RWPE2 (cell line): ENCODE data around the gene ITGA5.

Experiments used
- ATAC-seq: fragments of 200-7000 bp; cut with Tn5 transposase; 3 replicates; pipeline ENCODE4 v1.9.1; 2021; ENCODE audit warnings: low read depth
- DNase-seq: peaks from one replicate; pipeline ENCODE4 v3.0.0-alpha.2; 2020; ENCODE audit warnings: low spot score
- H3K27ac ChIP-seq: fragments of 450-650 bp; 2 replicates; pipeline ENCODE4 v1.5.1; 2017; ENCODE audit warnings: mild to moderate bottlenecking; ENCODE audit not compliant: poor library complexity, severe bottlenecking
- H3K27me3 ChIP-seq: fragments of 250-450 bp; sonication (Bioruptor Pico); 2 replicates; pipeline ENCODE4 v1.5.1; 2021; ENCODE audit warnings: mild to moderate bottlenecking, moderate library complexity; ENCODE audit not compliant: insufficient read depth, poor library complexity, severe bottlenecking
- H3K36me3 ChIP-seq: fragments of 250-450 bp; sonication (Bioruptor Pico); 2 replicates; pipeline ENCODE4 v1.5.1; 2020; ENCODE audit warnings: low read depth, mild to moderate bottlenecking, moderate library complexity
- H3K4me1 ChIP-seq: fragments of 250-450 bp; sonication (Bioruptor Pico); 2 replicates; pipeline ENCODE4 v1.5.1; 2021; ENCODE audit warnings: mild to moderate bottlenecking, moderate library complexity; ENCODE audit not compliant: insufficient read depth, poor library complexity, severe bottlenecking
- H3K4me3 ChIP-seq: fragments of 250-450 bp; sonication (Bioruptor Pico); 2 replicates; pipeline ENCODE4 v1.5.1; 2021; ENCODE audit warnings: mild to moderate bottlenecking, moderate library complexity; ENCODE audit not compliant: severe bottlenecking
- H3K9me3 ChIP-seq: fragments of 250-450 bp; sonication (Bioruptor Pico); 2 replicates; pipeline ENCODE4 v1.5.1; 2021; ENCODE audit warnings: mild to moderate bottlenecking, moderate library complexity; ENCODE audit not compliant: severe bottlenecking
- TF ChIP-seq, protein P1 (sequence below): fragments of 450-650 bp; IDR thresholded peaks from one replicate; pipeline ENCODE4 v1.5.1; 2017; ENCODE audit warnings: mild to moderate bottlenecking, moderate library complexity; ENCODE audit not compliant: poor library complexity, severe bottlenecking

ITGA5 gene

DNA sequence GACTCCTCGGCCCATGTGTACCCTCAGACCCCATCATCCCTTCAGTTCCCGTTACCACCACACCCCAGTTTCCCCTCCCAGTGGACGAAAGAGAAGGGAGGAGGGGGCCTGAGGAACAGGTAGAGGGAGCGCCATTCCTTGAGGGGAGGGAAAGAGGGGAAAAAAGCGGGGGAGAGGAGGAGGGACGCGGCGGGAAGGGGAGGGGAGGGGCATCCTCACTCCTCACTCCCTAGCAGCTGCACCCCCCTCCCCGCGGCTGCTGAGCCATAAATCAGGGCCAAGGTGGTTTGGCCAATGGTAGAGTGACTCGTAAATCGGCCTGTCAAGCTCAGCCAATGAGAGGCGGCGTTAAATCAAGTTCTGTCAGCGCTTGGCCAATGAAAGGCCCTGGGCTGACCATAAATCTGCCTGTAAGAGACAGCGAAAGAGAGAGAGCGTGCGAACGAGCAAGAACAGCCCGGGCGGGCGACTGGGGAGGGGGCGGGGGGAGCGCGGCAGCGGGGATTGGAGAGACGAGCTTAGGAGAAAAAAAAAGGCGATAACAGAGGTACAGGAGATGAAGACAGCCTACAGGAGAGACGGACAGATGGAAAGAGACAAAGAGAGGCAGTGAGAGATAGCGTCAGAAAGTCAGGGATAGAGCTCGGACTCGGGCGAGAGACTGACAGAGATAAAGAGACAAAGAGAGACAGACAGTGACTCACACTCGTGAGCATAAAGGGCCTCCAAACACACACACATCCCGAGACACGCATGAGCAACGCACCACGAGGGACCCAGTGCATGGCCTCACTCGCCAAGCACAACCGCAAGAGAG, 59.9 kb downstream of the ITGA5 start:
- Histone ChIP-seq H3K4me3 (peak overlapping the region; percentile 39), H3K9me3 (no peaks in the 10 kb centered on the region), H3K27me3 (no peaks in the 10 kb centered on the region), H3K36me3 (no peaks in the 10 kb centered on the region), H3K27ac (peak overlapping the region; percentile 69), H3K4me1 (peaks cover 9% of the 10 kb centered on the region)
- TF ChIP-seq, protein P1, sequence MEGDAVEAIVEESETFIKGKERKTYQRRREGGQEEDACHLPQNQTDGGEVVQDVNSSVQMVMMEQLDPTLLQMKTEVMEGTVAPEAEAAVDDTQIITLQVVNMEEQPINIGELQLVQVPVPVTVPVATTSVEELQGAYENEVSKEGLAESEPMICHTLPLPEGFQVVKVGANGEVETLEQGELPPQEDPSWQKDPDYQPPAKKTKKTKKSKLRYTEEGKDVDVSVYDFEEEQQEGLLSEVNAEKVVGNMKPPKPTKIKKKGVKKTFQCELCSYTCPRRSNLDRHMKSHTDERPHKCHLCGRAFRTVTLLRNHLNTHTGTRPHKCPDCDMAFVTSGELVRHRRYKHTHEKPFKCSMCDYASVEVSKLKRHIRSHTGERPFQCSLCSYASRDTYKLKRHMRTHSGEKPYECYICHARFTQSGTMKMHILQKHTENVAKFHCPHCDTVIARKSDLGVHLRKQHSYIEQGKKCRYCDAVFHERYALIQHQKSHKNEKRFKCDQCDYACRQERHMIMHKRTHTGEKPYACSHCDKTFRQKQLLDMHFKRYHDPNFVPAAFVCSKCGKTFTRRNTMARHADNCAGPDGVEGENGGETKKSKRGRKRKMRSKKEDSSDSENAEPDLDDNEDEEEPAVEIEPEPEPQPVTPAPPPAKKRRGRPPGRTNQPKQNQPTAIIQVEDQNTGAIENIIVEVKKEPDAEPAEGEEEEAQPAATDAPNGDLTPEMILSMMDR: no peak
- peak; percentile 96 for DNase-seq
- peak; percentile 95 for ATAC-seq

DNA sequence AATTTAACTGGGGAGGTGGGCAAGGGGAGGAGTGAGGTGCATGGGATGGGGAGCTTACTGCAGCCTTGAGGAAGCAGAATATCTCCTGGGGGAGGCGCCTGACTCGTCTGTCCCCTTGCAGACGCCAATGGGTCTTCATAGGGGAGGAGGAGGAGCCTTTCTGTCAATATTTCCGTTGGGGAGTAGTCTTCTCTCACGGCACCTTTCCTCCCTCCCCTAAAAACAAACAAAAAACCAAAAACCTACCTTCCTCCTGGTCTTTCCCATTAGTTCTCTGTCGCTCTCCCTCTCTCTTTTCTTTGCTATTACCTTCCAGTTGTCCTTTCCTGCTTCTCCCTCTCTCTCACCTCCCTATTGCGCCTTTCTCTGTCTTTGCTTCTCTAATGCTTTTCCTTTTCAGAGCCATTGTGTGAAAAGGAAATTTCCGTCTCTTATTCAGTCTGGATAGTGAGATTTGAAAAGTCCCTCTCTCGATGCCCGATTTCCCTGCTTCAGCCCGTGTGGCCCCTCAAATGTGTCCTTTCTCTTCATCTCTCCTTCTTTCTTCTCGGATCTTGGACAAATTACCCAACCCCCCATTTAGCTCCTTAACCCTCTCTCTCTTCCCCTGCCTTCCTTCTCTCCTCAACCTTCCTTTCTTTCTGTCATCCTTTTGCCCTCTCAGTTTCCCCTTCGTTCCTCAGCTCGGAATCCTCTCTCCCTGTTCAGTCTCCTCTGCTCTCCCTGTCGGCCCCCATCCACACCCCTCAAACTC, 60.7 kb downstream of the ITGA5 start:
- TF ChIP-seq, protein P1: no peak

DNA sequence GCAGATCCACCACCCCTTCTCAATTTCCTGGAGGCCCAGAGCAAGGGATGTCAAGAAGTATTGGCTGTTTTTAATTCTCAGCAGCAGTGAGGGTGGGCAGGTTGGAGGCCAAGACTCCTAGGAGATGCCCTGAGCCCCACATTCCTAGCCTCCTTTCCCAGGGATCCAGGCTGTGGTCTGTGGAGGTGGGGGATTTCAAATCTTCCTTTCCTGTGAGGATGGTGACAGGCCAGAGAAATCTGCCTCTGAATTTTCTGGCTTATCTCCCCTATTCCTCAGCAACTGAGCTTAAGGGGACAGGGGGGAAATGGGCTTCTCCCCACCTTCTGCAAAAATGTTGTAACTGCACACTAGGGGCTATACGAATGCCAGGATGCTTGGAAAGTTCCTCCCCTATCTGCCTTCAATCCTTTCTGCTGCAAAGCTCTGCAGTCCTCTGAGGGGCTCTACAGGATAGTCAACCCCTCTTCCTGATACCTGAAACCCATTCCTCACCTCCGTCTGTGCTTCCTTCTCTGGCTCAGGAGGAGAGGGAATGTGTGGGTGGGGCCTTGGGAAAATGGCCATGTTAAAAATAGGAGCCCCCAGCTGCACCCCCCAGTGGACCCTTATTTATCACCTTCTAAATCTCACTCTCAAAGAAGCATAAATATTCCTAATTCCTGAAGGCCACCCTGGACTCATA, 61.4 kb downstream of the ITGA5 start:
- TF ChIP-seq, protein P1: no peak
- H3K27me3 ChIP-seq: no peaks in the 10 kb centered on the region
- H3K9me3 ChIP-seq: no peaks in the 10 kb centered on the region
- H3K4me3 ChIP-seq: no peak overlapping the region
- peak overlapping the region; percentile 69 for H3K27ac ChIP-seq
- DNase-seq: no peak
- peaks cover 9% of the 10 kb centered on the region for H3K4me1 ChIP-seq
- ATAC-seq: no peak
- no peaks in the 10 kb centered on the region for H3K36me3 ChIP-seq

More for the DNA sequence above, 60.7 kb downstream of the ITGA5 start:
- H3K36me3 ChIP-seq: no peaks in the 10 kb centered on the region
- peaks cover 9% of the 10 kb centered on the region for H3K4me1 ChIP-seq
- DNase-seq (no peak), ATAC-seq (no peak)
- H3K27ac ChIP-seq: peak overlapping the region; percentile 69
- H3K9me3 ChIP-seq: no peaks in the 10 kb centered on the region
- peak overlapping the region; percentile 39 for H3K4me3 ChIP-seq
- H3K27me3 ChIP-seq: no peaks in the 10 kb centered on the region

DNA sequence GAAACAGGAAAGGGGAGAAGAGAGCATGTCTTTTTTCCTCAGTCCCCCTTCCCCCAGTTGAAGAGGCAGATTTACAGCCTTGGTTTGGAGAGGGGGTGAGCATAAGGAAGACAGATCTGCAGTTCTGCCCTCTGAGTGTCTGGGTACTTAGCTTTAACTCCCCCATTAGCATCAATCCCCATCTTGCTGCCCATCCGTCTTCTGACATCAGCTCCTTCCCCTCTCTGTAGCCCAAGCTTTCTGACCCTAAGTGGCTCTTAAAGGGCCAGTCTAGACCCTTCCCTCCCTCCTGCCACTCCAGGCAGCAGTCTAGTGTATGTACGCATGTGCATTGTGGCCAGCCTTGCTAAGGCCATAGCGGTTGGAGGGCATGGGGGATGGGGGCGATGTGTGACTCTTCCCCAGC, 62.1 kb downstream of the ITGA5 start:
- Histone ChIP-seq H3K36me3 (no peaks in the 10 kb centered on the region; the same call in 1 of the 2 replicates), H3K27ac (no peak overlapping the region), H3K27me3 (no peaks in the 10 kb centered on the region), H3K4me3 (no peak overlapping the region), H3K9me3 (no peaks in the 10 kb centered on the region), H3K4me1 (peaks cover 9% of the 10 kb centered on the region)
- DNase-seq (no peak), ATAC-seq (no peak)
- TF ChIP-seq, protein P1: no peak
